IPS-15b (cell line): Measurements from ENCODE around the gene IQSEC1.

Source experiments
- H3K27me3 ChIP-seq: one replicate; pipeline ENCODE4 v1.6.1; 2013; ENCODE audit warnings: low read length; ENCODE audit not compliant: control insufficient read depth, insufficient read depth
- H3K36me3 ChIP-seq: one replicate; pipeline ENCODE4 v1.6.1; 2013; ENCODE audit warnings: low read length; ENCODE audit not compliant: control insufficient read depth, insufficient read depth
- H3K4me1 ChIP-seq: one replicate; pipeline ENCODE4 v1.6.1; 2013; ENCODE audit warnings: mild to moderate bottlenecking, low read length; ENCODE audit not compliant: control insufficient read depth, insufficient read depth
- H3K4me3 ChIP-seq: one replicate; pipeline ENCODE4 v1.5.1; 2013; ENCODE audit warnings: low read depth, low read length
- H3K9ac ChIP-seq: one replicate; pipeline ENCODE4 v1.6.1; 2013; ENCODE audit warnings: low read depth, mild to moderate bottlenecking, low read length
- H3K9me3 ChIP-seq: one replicate; pipeline ENCODE4 v1.6.1; 2013; ENCODE audit warnings: mild to moderate bottlenecking, low read length; ENCODE audit not compliant: control insufficient read depth, insufficient read depth

The IQSEC1 gene

DNA sequence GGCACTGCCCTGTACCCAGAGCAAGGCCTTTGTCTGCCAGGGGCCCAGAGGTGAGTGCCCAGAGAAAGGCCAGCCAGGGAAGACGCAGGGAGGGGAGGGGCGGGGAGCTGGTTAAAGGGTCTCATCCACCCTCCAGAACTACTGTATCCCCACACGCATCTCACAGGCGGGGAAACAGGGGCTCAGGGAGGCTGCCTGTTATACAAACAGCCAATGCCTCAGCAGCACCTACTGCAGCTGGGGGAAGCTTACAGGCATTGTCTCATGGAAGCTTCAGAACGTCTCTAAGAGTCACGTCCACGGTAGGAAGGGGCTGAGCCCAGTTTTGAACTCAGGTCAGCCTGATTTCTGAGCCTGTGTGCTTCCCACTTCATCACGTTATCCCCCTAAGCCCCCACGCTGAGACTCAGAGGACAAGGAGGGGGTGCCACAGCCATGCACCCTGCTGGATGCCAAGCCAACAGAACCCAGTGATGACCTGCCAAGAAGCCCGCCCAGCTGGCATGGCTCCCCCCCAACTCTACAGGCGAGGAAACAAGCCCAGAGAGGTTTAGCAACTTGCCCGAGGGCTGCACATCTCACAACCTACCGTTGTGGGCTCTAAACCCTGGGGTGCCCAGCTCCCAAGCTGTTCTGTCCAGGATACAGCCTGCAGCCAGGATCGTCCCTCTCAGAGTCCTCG, 54.5 kb downstream of the IQSEC1 start:
- peak overlapping the region; percentile 37 for H3K9ac ChIP-seq
- H3K36me3 ChIP-seq = peaks cover 3% of the 10 kb centered on the region
- H3K4me1 ChIP-seq = peaks cover 6% of the 10 kb centered on the region
- H3K27me3 ChIP-seq = no peaks in the 10 kb centered on the region
- no peak overlapping the region for H3K4me3 ChIP-seq
- H3K9me3 ChIP-seq = no peaks in the 10 kb centered on the region

DNA sequence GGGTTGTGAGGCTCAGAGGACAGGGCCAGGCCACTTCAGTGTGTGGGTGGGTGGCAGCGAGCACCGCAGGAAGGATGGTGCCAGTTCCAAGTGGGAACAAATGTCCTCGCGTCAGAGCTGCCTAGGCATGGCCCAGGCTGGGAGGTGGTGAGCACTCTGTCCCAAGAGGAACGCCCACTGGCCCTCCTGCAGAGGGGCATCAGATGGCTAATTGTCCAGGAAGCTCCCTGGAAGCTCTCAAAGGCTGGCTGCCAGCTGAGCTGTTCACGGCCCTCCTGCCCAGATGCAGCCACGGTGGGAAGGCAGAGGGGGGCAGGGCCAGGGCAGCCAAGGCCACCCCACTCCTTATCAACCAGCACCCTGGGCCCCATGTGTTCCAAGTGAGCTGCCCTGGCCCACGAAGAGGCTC, 55.2 kb downstream of the IQSEC1 start:
- H3K9me3 ChIP-seq = no peaks in the 10 kb centered on the region
- H3K27me3 ChIP-seq = no peaks in the 10 kb centered on the region
- H3K36me3 ChIP-seq = peaks cover 3% of the 10 kb centered on the region
- H3K4me3 ChIP-seq = no peak overlapping the region
- peaks cover 6% of the 10 kb centered on the region for H3K4me1 ChIP-seq
- H3K9ac ChIP-seq = no peak overlapping the region

DNA sequence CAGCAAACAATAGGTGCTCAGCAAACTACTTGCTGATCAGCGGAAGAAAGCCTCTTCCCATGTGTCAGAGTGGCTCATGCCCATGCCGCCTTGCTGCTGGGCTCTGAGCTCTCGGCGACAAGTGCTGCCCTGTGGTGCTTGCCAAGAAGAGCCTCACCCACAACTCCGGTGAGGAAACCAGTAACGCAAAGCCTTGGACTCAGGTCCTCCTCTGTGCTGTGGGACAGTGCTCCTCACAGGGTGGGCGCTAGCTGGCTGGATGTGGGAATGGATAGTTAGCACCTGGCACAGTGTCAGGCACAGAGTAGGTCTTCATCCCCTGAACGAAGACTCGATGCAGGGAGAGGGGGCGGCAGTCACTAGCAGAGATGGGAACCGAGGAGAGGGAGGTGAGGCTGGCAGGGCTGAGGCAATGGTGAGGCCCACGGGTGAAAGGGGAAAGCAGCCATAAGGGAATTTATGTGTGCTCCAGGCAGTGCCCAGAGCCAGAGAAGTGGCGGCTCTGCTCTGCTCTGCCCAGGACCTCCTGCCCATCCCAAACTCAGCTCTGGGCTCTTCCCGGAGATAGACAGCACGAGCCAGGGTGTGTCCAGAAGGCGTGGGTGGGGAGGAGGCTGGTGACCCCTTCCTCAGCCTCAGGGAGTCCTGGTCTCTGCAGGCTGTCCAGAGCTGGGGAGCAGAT, 55.7 kb downstream of the IQSEC1 start:
- no peaks in the 10 kb centered on the region for H3K9me3 ChIP-seq
- H3K27me3 ChIP-seq = no peaks in the 10 kb centered on the region
- no peak overlapping the region for H3K4me3 ChIP-seq
- H3K4me1 ChIP-seq = peaks cover 6% of the 10 kb centered on the region
- peak overlapping the region; percentile 37 for H3K9ac ChIP-seq
- peaks cover 3% of the 10 kb centered on the region for H3K36me3 ChIP-seq

DNA sequence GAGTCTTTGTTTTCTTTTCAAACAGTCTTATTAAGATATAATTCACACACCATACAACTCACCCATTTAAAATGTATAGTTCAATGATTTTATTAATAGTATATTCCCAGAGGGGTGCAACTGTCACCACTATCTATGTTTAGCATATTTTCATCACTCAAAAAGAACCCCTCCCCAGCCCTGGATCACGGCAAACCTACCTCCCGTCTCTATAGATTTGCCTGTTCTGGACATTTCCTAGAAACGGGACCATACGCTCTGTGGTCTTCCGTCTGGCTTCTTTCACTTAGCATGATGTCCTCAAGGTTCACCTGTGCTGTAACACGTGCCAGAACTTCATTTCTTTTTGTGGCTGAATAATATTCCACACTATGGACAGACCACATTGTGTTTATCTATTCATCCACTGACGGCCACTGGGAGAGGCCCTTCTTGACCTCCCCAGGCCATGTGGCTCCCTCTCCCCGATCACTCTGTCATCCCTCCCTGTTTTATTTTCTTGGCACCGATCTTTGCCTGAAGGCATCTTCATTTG, 56.4 kb downstream of the IQSEC1 start:
- Histone ChIP-seq H3K4me1 (peaks cover 8% of the 10 kb centered on the region), H3K4me3 (no peak overlapping the region), H3K9me3 (no peaks in the 10 kb centered on the region), H3K27me3 (no peaks in the 10 kb centered on the region), H3K9ac (no peak overlapping the region), H3K36me3 (peaks cover 3% of the 10 kb centered on the region)

DNA sequence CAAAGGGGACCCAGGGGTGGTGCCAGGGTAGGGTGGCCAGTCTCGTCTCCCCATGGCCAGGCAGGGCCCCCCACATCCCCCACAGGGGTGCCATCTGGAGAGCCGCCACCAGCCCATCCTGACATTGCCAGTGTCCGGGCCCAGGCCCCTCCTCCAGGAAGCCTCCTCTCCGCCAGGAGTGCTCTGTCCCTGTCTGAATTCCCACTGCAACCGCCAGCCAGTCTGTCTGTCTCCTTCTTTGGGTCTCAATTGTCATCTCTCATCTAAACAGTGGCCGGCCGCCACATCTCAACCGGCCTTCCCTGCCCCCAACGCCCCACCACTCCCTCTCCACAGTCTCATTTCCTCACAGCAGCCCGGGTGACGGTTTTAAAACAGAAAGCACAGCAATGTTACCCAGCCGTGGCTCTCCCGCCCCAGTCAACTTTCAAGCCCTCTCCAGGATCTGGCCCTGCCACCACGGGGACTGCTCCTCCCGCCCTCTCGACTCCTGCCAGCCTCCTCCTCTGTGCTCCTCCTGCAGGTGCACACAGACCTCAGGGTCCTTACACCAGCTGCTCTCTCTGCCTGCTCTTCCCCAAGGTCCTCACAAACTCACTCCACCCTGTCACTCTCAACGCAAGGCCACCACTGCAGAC, 57.0 kb downstream of the IQSEC1 start:
- H3K9ac ChIP-seq = no peak overlapping the region
- peaks cover 3% of the 10 kb centered on the region for H3K36me3 ChIP-seq
- no peaks in the 10 kb centered on the region for H3K27me3 ChIP-seq
- H3K4me1 ChIP-seq = peaks cover 12% of the 10 kb centered on the region
- H3K4me3 ChIP-seq = no peak overlapping the region
- no peaks in the 10 kb centered on the region for H3K9me3 ChIP-seq

DNA sequence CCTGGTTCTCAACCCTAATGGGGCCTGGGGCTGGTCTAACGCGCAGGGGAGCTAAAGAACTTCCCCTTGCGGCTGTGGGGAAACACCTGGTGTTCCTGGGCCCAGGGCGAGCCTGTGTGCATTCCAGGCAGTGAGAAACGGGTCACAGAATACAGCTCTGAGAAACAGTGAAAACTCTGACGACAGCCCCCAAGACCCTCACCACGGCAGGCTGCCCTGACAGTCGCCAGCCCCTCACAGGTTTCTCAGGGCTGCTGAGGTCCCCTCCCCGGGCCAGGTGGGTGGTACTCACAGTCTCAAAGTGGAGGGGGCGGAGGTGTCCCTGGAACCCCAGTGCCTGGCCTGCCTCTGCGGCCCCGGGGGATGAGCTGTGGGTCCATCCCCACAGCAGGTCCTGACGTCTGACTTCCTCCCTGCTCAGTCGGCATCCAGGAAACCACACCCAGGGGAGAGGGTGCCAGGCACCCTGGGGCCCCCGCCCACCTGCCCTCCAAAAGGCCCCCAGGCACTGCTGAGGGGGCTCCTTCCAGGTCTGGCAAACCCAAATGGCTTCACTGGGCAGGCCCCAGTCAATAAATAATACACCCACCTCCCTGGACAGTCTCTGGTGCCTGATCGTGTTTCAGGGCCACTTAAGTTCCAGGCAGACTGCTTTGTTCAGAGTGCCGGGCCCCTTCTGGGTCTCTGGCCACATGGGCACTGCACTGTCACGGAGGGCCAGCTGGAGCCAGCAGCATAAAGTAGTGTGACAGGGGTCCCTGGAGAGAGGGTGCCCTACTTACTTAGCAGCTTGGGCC, 57.7 kb downstream of the IQSEC1 start:
- no peak overlapping the region for H3K9ac ChIP-seq

DNA sequence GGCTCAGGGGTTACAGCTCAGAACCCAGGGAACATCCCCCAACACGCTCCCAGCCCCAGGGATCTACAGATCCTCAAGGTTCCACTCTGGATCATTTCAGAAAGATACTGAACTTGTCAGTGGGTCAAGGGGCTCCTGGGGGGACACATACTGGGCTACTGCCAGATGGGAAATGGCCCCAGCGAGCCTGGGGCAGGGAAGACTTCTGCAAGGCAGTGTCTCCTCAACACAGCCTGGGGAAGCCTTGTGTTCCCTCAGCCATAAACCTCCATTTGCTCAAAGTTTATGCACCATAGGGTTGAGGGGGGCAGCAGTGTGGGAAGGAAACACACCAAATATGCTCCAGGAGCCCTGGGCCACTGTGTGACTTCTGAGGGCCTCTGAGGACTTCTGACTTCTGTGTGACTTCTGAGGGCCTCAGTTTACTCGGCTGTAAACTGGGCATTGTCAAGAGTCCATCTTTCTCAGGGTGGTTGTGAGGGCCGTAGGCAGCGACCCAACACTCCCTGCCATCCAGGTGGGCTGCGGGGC, 58.4 kb downstream of the IQSEC1 start:
- no peak overlapping the region for H3K4me3 ChIP-seq

More for the DNA sequence above, 57.7 kb downstream of the IQSEC1 start:
- H3K4me1 ChIP-seq = peaks cover 13% of the 10 kb centered on the region
- H3K27me3 ChIP-seq = no peaks in the 10 kb centered on the region
- H3K36me3 ChIP-seq = peaks cover 3% of the 10 kb centered on the region
- no peak overlapping the region for H3K4me3 ChIP-seq
- H3K9me3 ChIP-seq = no peaks in the 10 kb centered on the region

DNA sequence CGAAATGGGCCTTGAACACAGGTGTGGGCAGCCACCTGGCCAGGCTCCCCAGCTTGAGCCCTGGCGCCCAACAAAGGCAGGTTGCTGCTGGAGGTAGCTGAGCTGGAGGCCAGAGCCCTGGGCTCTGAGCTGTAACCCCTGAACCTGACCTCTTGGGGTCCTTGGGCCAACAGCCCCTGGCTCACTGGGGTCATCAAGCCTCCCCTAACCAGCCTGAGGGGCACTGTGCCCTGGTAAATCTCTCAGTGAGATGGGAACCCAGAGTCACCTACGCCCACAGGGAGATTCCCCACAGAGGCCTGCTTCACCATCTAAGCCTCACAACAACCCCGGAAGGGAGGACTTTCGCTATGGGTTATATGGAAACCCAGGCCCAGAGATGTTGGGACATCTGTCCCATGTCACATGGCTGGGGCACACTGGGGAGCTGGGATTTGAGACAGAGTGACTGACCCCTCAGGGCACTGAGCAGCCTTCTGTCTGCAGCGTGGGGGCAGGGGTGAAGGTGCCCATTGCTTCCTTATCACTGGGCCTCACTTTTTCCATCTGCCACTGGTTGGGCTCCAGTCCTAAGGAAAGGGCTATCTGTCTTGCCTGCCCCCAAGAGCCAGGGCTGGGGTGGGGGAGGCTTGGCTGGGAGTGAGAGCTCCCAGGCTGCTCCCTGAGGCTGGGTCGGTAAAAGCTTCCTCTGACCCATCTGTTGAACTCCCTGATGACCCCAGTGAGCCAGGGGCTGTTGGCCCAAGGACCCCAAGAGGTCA, 59.1 kb downstream of the IQSEC1 start:
- peaks cover 3% of the 10 kb centered on the region for H3K36me3 ChIP-seq
- H3K4me1 ChIP-seq = peaks cover 13% of the 10 kb centered on the region
- H3K4me3 ChIP-seq = no peak overlapping the region
- H3K9ac ChIP-seq = no peak overlapping the region
- H3K27me3 ChIP-seq = no peaks in the 10 kb centered on the region
- no peaks in the 10 kb centered on the region for H3K9me3 ChIP-seq

More for the DNA sequence above, 58.4 kb downstream of the IQSEC1 start:
- Histone ChIP-seq H3K9me3 (no peaks in the 10 kb centered on the region), H3K27me3 (no peaks in the 10 kb centered on the region), H3K36me3 (peaks cover 3% of the 10 kb centered on the region), H3K4me1 (peaks cover 13% of the 10 kb centered on the region), H3K9ac (no peak overlapping the region)

DNA sequence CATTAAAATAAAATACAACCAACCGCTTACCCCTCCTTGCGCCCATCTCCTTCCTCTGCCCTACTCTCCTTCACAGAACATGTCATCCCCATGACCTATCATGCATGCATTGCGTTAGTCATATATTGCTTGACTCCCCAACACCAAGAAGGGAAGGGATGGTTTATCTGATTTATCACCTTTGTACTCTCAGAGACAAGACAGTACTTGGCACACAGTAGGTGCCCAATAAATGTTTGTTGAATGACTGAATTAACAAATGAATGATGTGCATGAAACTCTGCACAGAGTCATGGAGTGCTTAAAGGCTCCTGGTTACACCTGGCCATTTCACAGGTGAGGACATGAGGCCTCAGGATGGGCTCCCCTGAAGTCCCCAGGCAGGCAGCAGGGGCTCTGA, 59.7 kb downstream of the IQSEC1 start:
- peaks cover 7% of the 10 kb centered on the region for H3K4me1 ChIP-seq
- H3K9ac ChIP-seq = no peak overlapping the region
- no peaks in the 10 kb centered on the region for H3K9me3 ChIP-seq
- H3K36me3 ChIP-seq = peaks cover 3% of the 10 kb centered on the region
- H3K27me3 ChIP-seq = no peaks in the 10 kb centered on the region
- no peak overlapping the region for H3K4me3 ChIP-seq

DNA sequence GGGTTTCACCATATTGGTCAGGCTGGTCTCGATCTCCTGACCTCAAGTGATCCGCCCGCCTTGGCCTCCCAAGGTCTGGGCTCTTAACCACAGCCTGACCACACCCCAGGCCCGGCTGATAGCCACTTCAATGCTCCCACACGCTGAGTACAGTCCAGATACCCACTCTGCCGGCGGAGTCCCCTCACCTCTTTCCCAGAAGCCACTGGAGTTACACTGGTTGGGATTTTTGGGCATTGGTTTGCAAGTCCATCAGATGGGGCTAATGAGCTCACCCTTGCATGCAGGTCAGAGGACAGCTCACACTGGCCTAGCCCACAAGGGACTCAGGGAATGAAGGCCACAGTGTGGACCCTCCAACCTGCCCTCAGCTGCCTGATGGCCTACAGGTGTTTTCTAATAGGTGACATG, 60.1 kb downstream of the IQSEC1 start:
- Histone ChIP-seq H3K9ac (no peak overlapping the region), H3K4me1 (peaks cover 7% of the 10 kb centered on the region), H3K4me3 (no peak overlapping the region)

More for the DNA sequence above, 60.1 kb downstream of the IQSEC1 start:
- Histone ChIP-seq H3K27me3 (no peaks in the 10 kb centered on the region), H3K9me3 (no peaks in the 10 kb centered on the region), H3K36me3 (peaks cover 3% of the 10 kb centered on the region)
